H1 (cell line): ENCODE results near the gene MGAT5B. TPM values are rescaled to one million over a fixed set of nuclear protein-coding genes. Genes with fewer than 3 reads are reported as not detected.

Source experiments
- CTCF ChIA-PET: fragments of 300-600 bp; sonication (Branson Sonifier 250); formaldehyde crosslinking; loops from one replicate; lab custom pipeline; 2021; ENCODE audit not compliant: partially characterized antibody; lab: Charles Lee
- POLR2A ChIA-PET: fragments of 300-600 bp; sonication (Branson Sonifier 250); formaldehyde crosslinking; loops from one replicate; lab custom pipeline; 2021; ENCODE audit warnings: inconsistent platforms; ENCODE audit not compliant: partially characterized antibody; lab: Charles Lee
- DNase-seq, 2 experiments: peaks; one replicate each; pipeline versions ENCODE4 v3.0.0 to v3.0.0-alpha.2; 2010 to 2022; ENCODE audit warnings: low spot score in 2 of 2, low read depth in 1 of 2, mixed read lengths in 1 of 2
- FAIRE-seq: peaks from 2 replicates; lab custom pipeline; 2011; peaks lifted over from hg19 to GRCh38; lab: Jason Lieb, UNC
- H2AFZ ChIP-seq: 2 replicates; pipeline ENCODE4 v1.8.1; 2012; ENCODE audit warnings: low read length, inconsistent platforms
- H2AK5ac ChIP-seq: 2 replicates; pipeline ENCODE4 v1.6.1; 2013; ENCODE audit warnings: low read depth, low read length
- H2BK120ac ChIP-seq: replicated peaks from 2 replicates; pipeline ENCODE3; 2013; ENCODE audit warnings: low read depth, low read length, inconsistent platforms
- H2BK12ac ChIP-seq: 2 replicates; pipeline ENCODE4 v1.6.1; 2013; ENCODE audit warnings: low read depth, low read length
- H2BK15ac ChIP-seq: 2 replicates; pipeline ENCODE4 v1.6.1; 2013; ENCODE audit warnings: low read length
- H2BK20ac ChIP-seq: 2 replicates; pipeline ENCODE4 v1.6.1; 2013; ENCODE audit warnings: low read length
- H2BK5ac ChIP-seq: 2 replicates; pipeline ENCODE4 v1.6.1; 2013; ENCODE audit warnings: low read depth, low read length
- H3K14ac ChIP-seq: 2 replicates; pipeline ENCODE4 v1.6.1; 2013; ENCODE audit warnings: inconsistent platforms; ENCODE audit not compliant: insufficient read length
- H3K18ac ChIP-seq: 2 replicates; pipeline ENCODE4 v1.6.1; 2013; ENCODE audit warnings: low read length; ENCODE audit errors: extremely low read depth
- H3K23ac ChIP-seq: 2 replicates; pipeline ENCODE4 v1.6.1; 2013; ENCODE audit warnings: inconsistent platforms; ENCODE audit not compliant: insufficient read length
- H3K23me2 ChIP-seq: 2 replicates; pipeline ENCODE4 v1.6.1; 2013; ENCODE audit warnings: low read depth, low read length
- H3K27ac ChIP-seq: 2 replicates; pipeline ENCODE4 v1.6.1; 2011; ENCODE audit warnings: low read depth, low read length, inconsistent platforms
- H3K27me3 ChIP-seq, 4 experiments: replicated peaks in 1 of 4; 1 replicate in 1 of 4; 2 replicates in 3 of 4; pipeline versions ENCODE4 v1.6.1 to v1.8.1; 2011 to 2013; ENCODE audit warnings: low read length in 3 of 4, mild to moderate bottlenecking in 3 of 4, inconsistent platforms in 2 of 4, mixed read lengths in 2 of 4, moderate library complexity in 1 of 4; ENCODE audit not compliant: control insufficient read depth in 3 of 4, insufficient read depth in 3 of 4; ENCODE audit errors: extremely low read depth in 1 of 4
- H3K36me3 ChIP-seq, 4 experiments: 2 replicates each; pipeline versions ENCODE4 v1.6.1 to v1.8.1; 2011 to 2013; ENCODE audit warnings: mild to moderate bottlenecking in 4 of 4, low read length in 3 of 4, moderate library complexity in 2 of 4, control low read depth in 1 of 4, inconsistent platforms in 1 of 4; ENCODE audit not compliant: insufficient read depth in 4 of 4, control insufficient read depth in 2 of 4
- H3K4ac ChIP-seq: replicated peaks from 2 replicates; pipeline ENCODE3; 2013; ENCODE audit warnings: low read length, low read depth, mixed read lengths, inconsistent platforms; ENCODE audit not compliant: insufficient read length
- H3K4me1 ChIP-seq, 4 experiments: replicated peaks in 1 of 4; 1 replicate in 1 of 4; 2 replicates in 3 of 4; pipeline versions ENCODE4 v1.6.1 to v1.8.1; 2011 to 2013; ENCODE audit warnings: low read length in 3 of 4, inconsistent platforms in 2 of 4, mixed read lengths in 1 of 4; ENCODE audit not compliant: insufficient read depth in 4 of 4, control insufficient read depth in 3 of 4
- H3K4me2 ChIP-seq, 2 experiments: 2 replicates each; pipeline versions ENCODE4 v1.6.1 to v1.8.1; 2011 to 2013; ENCODE audit warnings: low read depth in 2 of 2, low read length in 2 of 2, control low read depth in 1 of 2, inconsistent platforms in 1 of 2, mild to moderate bottlenecking in 1 of 2; ENCODE audit not compliant: insufficient read depth in 1 of 2
- H3K4me3 ChIP-seq, 4 experiments: fragments of 200-600, 300-600 bp in 1 of 4; sonication (generic), shearing (Covaris generic), sonication (Bioruptor Twin) in 1 of 4; 2 replicates each; pipeline versions ENCODE4 v1.5.1 to v1.8.1; 2011 to 2016; ENCODE audit warnings: low read length in 4 of 4, low read depth in 3 of 4, control low read depth in 2 of 4, inconsistent platforms in 2 of 4, mild to moderate bottlenecking in 2 of 4, mixed read lengths in 1 of 4, moderate library complexity in 1 of 4; ENCODE audit not compliant: insufficient read depth in 2 of 4; ENCODE audit errors: extremely low read depth in 1 of 4
- H3K56ac ChIP-seq: replicated peaks from 2 replicates; pipeline ENCODE3; 2013; ENCODE audit warnings: low read depth, mild to moderate bottlenecking, mixed read lengths, low read length, inconsistent platforms; ENCODE audit not compliant: insufficient read length
- H3K79me1 ChIP-seq: 2 replicates; pipeline ENCODE4 v1.6.1; 2013; ENCODE audit warnings: low read depth, low read length, control low read depth
- H3K79me2 ChIP-seq, 2 experiments: 2 replicates each; pipeline versions ENCODE4 v1.6.1 to v1.8.1; 2012 to 2013; ENCODE audit warnings: low read length in 2 of 2, mild to moderate bottlenecking in 2 of 2, inconsistent platforms in 1 of 2; ENCODE audit not compliant: insufficient read depth in 2 of 2, control insufficient read depth in 1 of 2
- H3K9ac ChIP-seq, 4 experiments: replicated peaks in 1 of 4; 1 replicate in 1 of 4; 2 replicates in 3 of 4; pipeline versions ENCODE4 v1.6.1 to v1.8.1; 2011 to 2013; ENCODE audit warnings: low read depth in 3 of 4, low read length in 3 of 4, control low read depth in 2 of 4, mild to moderate bottlenecking in 2 of 4, moderate library complexity in 2 of 4, inconsistent platforms in 1 of 4; ENCODE audit errors: extremely low read depth in 1 of 4
- H3K9me3 ChIP-seq, 2 experiments: 2 replicates each; pipeline versions ENCODE4 v1.6.1 to v1.8.1; 2012 to 2013; ENCODE audit warnings: mild to moderate bottlenecking in 2 of 2, moderate library complexity in 2 of 2, control low read depth in 1 of 2, inconsistent platforms in 1 of 2, low read depth in 1 of 2, low read length in 1 of 2, mixed read lengths in 1 of 2; ENCODE audit not compliant: insufficient read depth in 2 of 2
- H4K20me1 ChIP-seq, 2 experiments: replicated peaks in 1 of 2; 2 replicates each; pipeline versions ENCODE3 to v1.8.1; 2011 to 2013; ENCODE audit warnings: inconsistent platforms in 2 of 2, low read length in 2 of 2, mild to moderate bottlenecking in 1 of 2; ENCODE audit not compliant: insufficient read depth in 2 of 2, control insufficient read depth in 1 of 2
- H4K5ac ChIP-seq: 2 replicates; pipeline ENCODE4 v1.6.1; 2013; ENCODE audit warnings: low read length, low read depth, mixed read lengths, inconsistent platforms; ENCODE audit not compliant: insufficient read length
- H4K8ac ChIP-seq: 2 replicates; pipeline ENCODE4 v1.8.0; 2013; ENCODE audit warnings: mild to moderate bottlenecking, moderate library complexity, low read length, inconsistent platforms; ENCODE audit not compliant: insufficient read depth; ENCODE audit errors: extremely low read depth
- H4K91ac ChIP-seq: replicated peaks from 2 replicates; pipeline ENCODE3; 2013; ENCODE audit warnings: low read length, mixed read lengths, inconsistent platforms; ENCODE audit not compliant: insufficient read length
- ASH2L ChIP-seq: fragments of 200-600, 300-600 bp; sonication (generic); IDR thresholded peaks from one replicate; pipeline ENCODE4 v1.7.1; 2017; ENCODE audit warnings: low read length
- BRCA1 ChIP-seq: IDR thresholded peaks from 2 replicates; pipeline ENCODE4 v1.6.1; 2012; ENCODE audit warnings: low read depth, low read length, improper control_type of control experiment
- CHD1 ChIP-seq: IDR thresholded peaks from 2 replicates; pipeline ENCODE4 v1.6.1; 2012; ENCODE audit warnings: low read depth, low read length, improper control_type of control experiment
- CTCF ChIP-seq, 3 experiments: IDR thresholded peaks; 1 replicate in 2 of 3; 2 replicates in 1 of 3; pipeline versions ENCODE4 v1.5.1 to v1.6.1; 2011; ENCODE audit warnings: low read length in 3 of 3, mild to moderate bottlenecking in 3 of 3, inconsistent platforms in 2 of 3, low read depth in 1 of 3, moderate library complexity in 1 of 3; ENCODE audit not compliant: insufficient read depth in 1 of 3; ENCODE audit errors: control extremely low read depth in 1 of 3
- KDM1A ChIP-seq: fragments of 200-600, 300-600 bp; sonication (generic); IDR thresholded peaks from 2 replicates; pipeline ENCODE4 v1.7.1; 2016; ENCODE audit warnings: mild to moderate bottlenecking, low read length, borderline replicate concordance
- NRF1 ChIP-seq: IDR thresholded peaks from 2 replicates; pipeline ENCODE4 v1.6.1; 2011; ENCODE audit warnings: mild to moderate bottlenecking, low read depth, low read length, improper control_type of control experiment
- RBBP5 ChIP-seq: IDR thresholded peaks from 2 replicates; pipeline ENCODE4 v1.7.1; 2012; ENCODE audit warnings: low read depth, mild to moderate bottlenecking, inconsistent platforms, low read length, moderate library complexity, borderline replicate concordance
- SIRT6 ChIP-seq: IDR thresholded peaks from one replicate; pipeline ENCODE4 v1.7.1; 2012; ENCODE audit warnings: low read length, inconsistent platforms
- SP1 ChIP-seq: IDR thresholded peaks from 2 replicates; pipeline ENCODE4 v1.6.1; 2011; ENCODE audit warnings: low read depth, low read length
- TAF1 ChIP-seq: IDR thresholded peaks from 2 replicates; pipeline ENCODE4 v1.6.1; 2011; ENCODE audit warnings: mild to moderate bottlenecking, low read depth, low read length
- TBP ChIP-seq: IDR thresholded peaks from 2 replicates; pipeline ENCODE4 v1.6.1; 2011; ENCODE audit warnings: low read depth, low read length, improper control_type of control experiment
- USF2 ChIP-seq: IDR thresholded peaks from 2 replicates; pipeline ENCODE4 v1.6.1; 2011; ENCODE audit warnings: low read length, improper control_type of control experiment
- WGBS, 2 experiments: shearing (Covaris generic) in 1 of 2; methylation state at CpG; one replicate each; pipeline versions ENCODE4 v1.1.6 to v1.1.7; 2013 to 2015; ENCODE audit warnings: low lambda C conversion rate in 2 of 2, mixed read lengths in 2 of 2, inconsistent platforms in 1 of 2, low coverage in 1 of 2, missing lambda C conversion rate in 1 of 2; ENCODE audit not compliant: insufficient replicate concordance in 2 of 2, insufficient coverage in 1 of 2, insufficient read length in 1 of 2; ENCODE audit errors: extremely low coverage in 1 of 2, missing lambda C conversion rate in 1 of 2; 5-methylcytosine and 5-hydroxymethylcytosine counted together
- polyA plus RNA-seq, 7 experiments: library from polyadenylated mRNA; depleted of rRNA in 3 of 7; stranded (reverse) in 5 of 7; unstranded in 2 of 7; fragments of >200 nt in 5 of 7; fragments of 200-250 nt in 2 of 7; gene quantifications; 1 replicate in 5 of 7; 2 replicates in 1 of 7; 4 replicates in 1 of 7; pipeline versions ENCODE4 v1.2.1 to v1.2.3, GENCODE V29; 2011 to 2013; ENCODE audit warnings: missing spikeins in 2 of 7, mixed read lengths in 2 of 7
- total RNA-seq: library from RNA; stranded (reverse); fragmentation: NEBNext Ultra II Directional; extraction: Animal tissue kit (Norgen Biotek cat#: 25700); gene quantifications from 2 replicates; pipeline ENCODE4 v1.2.1, GENCODE V29; 2021

Gene MGAT5B
- total and polyA plus RNA-seq, 2 of the 8 experiments (the other 6 are each of a cell fraction or from before 2014, with no cell fraction given): 7.9 to 8.2 TPM

GRCh38 chr17:76902476-76902875, 34.3 kb downstream of the MGAT5B start:
- H3K23me2 ChIP-seq: peaks cover 2% of the 10 kb centered on the region; the same call in 1 of the 2 replicates
- peaks cover 0 to 5% (median 0%) of the 10 kb centered on the region in 4 experiments; a peak in 1 of 7 replicates for H3K4me1 ChIP-seq
- no peak overlapping the region for H3K9ac ChIP-seq
- no peak overlapping the region for H3K18ac ChIP-seq
- ChIA-PET POLR2A (no interaction called here), CTCF (interaction anchor here (1.0 kb wide), 1 partner anchor 21 kb away, joined by 4 read pairs; no protein-coding TSS in a partner anchor)
- H3K36me3 ChIP-seq: no peaks in the 10 kb centered on the region; a peak in 2 of 8 replicates
- H2AK5ac ChIP-seq: no peak overlapping the region
- H3K4ac ChIP-seq: no peak overlapping the region
- H4K8ac ChIP-seq: no peak overlapping the region
- DNase-seq: no peak
- no peaks in the 10 kb centered on the region for H3K9me3 ChIP-seq
- no peak overlapping the region for H4K91ac ChIP-seq
- H2BK5ac ChIP-seq: no peak overlapping the region
- no peaks in the 10 kb centered on the region for H3K79me1 ChIP-seq
- no peak overlapping the region for H2BK120ac ChIP-seq
- H3K4me2 ChIP-seq: no peak overlapping the region
- no peak overlapping the region for H4K5ac ChIP-seq
- no peak overlapping the region for H2AFZ ChIP-seq
- no peak overlapping the region for H3K23ac ChIP-seq
- no peak overlapping the region for H3K56ac ChIP-seq
- WGBS, 2 experiments: 92% methylated on average over 14 of the region's 14 CpGs; no CpG with 5 or more reads in 1 of the 2 experiments
- no peak for FAIRE-seq
- H2BK15ac ChIP-seq: no peak overlapping the region
- H3K27ac ChIP-seq: no peak overlapping the region
- H4K20me1 ChIP-seq: peaks cover 0 to 4% of the 10 kb centered on the region in 2 experiments
- H3K79me2 ChIP-seq: no peaks in the 10 kb centered on the region
- no peak overlapping the region for H3K14ac ChIP-seq
- H3K4me3 ChIP-seq: no peak overlapping the region
- H2BK12ac ChIP-seq: no peak overlapping the region
- H2BK20ac ChIP-seq: no peak overlapping the region
- H3K27me3 ChIP-seq: peaks cover 0 to 2% (median 0%) of the 10 kb centered on the region in 4 experiments; a peak in 1 of 7 replicates
- TF ChIP-seq SP1: no peak
- TF ChIP-seq TBP: no peak
- no peak for TF ChIP-seq ASH2L
- TF ChIP-seq RBBP5: no peak
- no peak for TF ChIP-seq NRF1
- no peak for TF ChIP-seq KDM1A
- no peak for TF ChIP-seq CTCF (IDR thresholded peaks at IDR 0.05; ENCODE audit: control extremely low read depth in 1 of 3, insufficient read depth in 1 of 3, low read depth in 1 of 3, low read length in 3 of 3)
- TF ChIP-seq BRCA1: no peak
- no peak for TF ChIP-seq USF2
- TF ChIP-seq TAF1: no peak
- no peak for TF ChIP-seq CHD1
- TF ChIP-seq SIRT6: no peak
